SU-DHL-6 (cell line): ENCODE results near the gene GORASP2.

Source experiments
- H2AFZ ChIP-seq: fragments of 200-600 bp; sonication (generic); 2 replicates; pipeline ENCODE4 v1.6.1; 2014; ENCODE audit warnings: low read depth, mild to moderate bottlenecking, moderate library complexity, mixed read lengths, antibody characterized with exemption, low read length; ENCODE audit not compliant: severe bottlenecking
- H3F3A ChIP-seq: fragments of 200-600 bp; shearing (Covaris generic); 2 replicates; pipeline ENCODE4 v1.6.0; 2016; ENCODE audit warnings: antibody characterized with exemption, mild to moderate bottlenecking; ENCODE audit not compliant: insufficient read depth
- H3K27ac ChIP-seq: fragments of 200-600 bp; sonication (generic); 2 replicates; pipeline ENCODE4 v1.5.1; 2016; ENCODE audit warnings: low read depth, mild to moderate bottlenecking, low read length, moderate library complexity, mixed read lengths
- H3K27me3 ChIP-seq: fragments of 200-600 bp; sonication (generic), shearing (Covaris generic); 2 replicates; pipeline ENCODE4 v1.6.0; 2014; ENCODE audit warnings: mild to moderate bottlenecking, low read length
- H3K36me3 ChIP-seq: fragments of 200-600 bp; sonication (generic); 2 replicates; pipeline ENCODE4 v1.6.1; 2014; ENCODE audit warnings: mild to moderate bottlenecking, low read length, mixed read lengths
- H3K4me2 ChIP-seq: fragments of 300-600, 200-600 bp; shearing (Covaris generic), sonication (generic); 2 replicates; pipeline ENCODE4 v1.6.0; 2014; ENCODE audit warnings: low read length, low read depth, mild to moderate bottlenecking; ENCODE audit not compliant: poor library complexity, severe bottlenecking
- H3K4me3 ChIP-seq: fragments of 200-600 bp; sonication (generic); 2 replicates; pipeline ENCODE4 v1.5.1; 2014; ENCODE audit warnings: antibody characterized with exemption, low read length, mild to moderate bottlenecking, mixed read lengths; ENCODE audit not compliant: insufficient read depth, poor library complexity, severe bottlenecking
- H3K79me2 ChIP-seq: fragments of 200-600 bp; sonication (generic); 2 replicates; pipeline ENCODE4 v1.6.1; 2014; ENCODE audit warnings: mild to moderate bottlenecking, low read length, moderate library complexity; ENCODE audit not compliant: insufficient read depth
- H3K9ac ChIP-seq: fragments of 200-600 bp; sonication (generic); 2 replicates; pipeline ENCODE4 v1.7.0; 2014; ENCODE audit warnings: mild to moderate bottlenecking, low read length
- H3K9me2 ChIP-seq: fragments of 200-600 bp; sonication (generic); replicated peaks from 2 replicates; pipeline ENCODE4 v1.6.1; 2014; ENCODE audit warnings: low read length; ENCODE audit not compliant: insufficient read depth
- H3K9me3 ChIP-seq: fragments of 200-600 bp; sonication (generic); 2 replicates; pipeline ENCODE4 v1.6.1; 2014; ENCODE audit warnings: low read length, mixed read lengths; ENCODE audit not compliant: insufficient read depth
- H4K20me1 ChIP-seq: fragments of 200-600 bp; sonication (generic); 2 replicates; pipeline ENCODE4 v1.6.1; 2014; ENCODE audit warnings: low read depth, mild to moderate bottlenecking, antibody characterized with exemption, low read length, moderate library complexity, mixed read lengths
- EZH2phosphoT487 ChIP-seq: fragments of 200-600 bp; sonication (generic), shearing (Covaris generic); conservative IDR thresholded peaks from 2 replicates; pipeline ENCODE4 v1.6.1; 2018; ENCODE audit warnings: mild to moderate bottlenecking, antibody characterized with exemption, low read length, moderate library complexity, mixed read lengths
- TF ChIP-seq, protein P1 (sequence below): fragments of 200-600 bp; sonication (generic); IDR thresholded peaks from one replicate; pipeline ENCODE4 v1.5.1; 2017; ENCODE audit warnings: antibody characterized with exemption, mild to moderate bottlenecking, low read length, moderate library complexity; ENCODE audit not compliant: insufficient read depth, poor library complexity, severe bottlenecking

GORASP2 gene

DNA sequence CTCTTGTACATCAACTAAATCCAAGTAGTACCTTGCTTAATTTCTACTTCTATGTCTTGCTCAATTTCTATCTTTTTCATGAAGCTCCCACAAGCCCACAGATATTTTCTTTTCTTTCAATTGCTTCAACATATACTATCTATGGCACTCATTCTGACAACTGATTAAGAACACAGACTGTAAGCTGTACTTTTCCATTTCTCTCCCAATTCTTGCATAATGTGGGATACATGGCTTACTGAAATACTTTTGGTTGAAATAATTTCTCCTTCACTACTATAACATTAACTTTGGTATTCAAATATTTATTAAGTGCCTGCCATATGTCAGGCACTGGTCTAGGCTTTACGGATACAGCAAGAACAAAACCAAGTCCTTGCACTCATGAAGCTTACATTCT lies 84.8 kb downstream of the GORASP2 start:
- Histone ChIP-seq H3K4me2 (no peak overlapping the region), H3F3A (no peaks in the 10 kb centered on the region), H3K79me2 (0 out of 2 replicates have a peak, but pooled peaks cover 5% of the 10 kb centered on the region), H3K27me3 (no peaks in the 10 kb centered on the region), H4K20me1 (0 out of 2 replicates have a peak, but pooled peaks cover 3% of the 10 kb centered on the region), H3K9me3 (no peaks in the 10 kb centered on the region), H3K9me2 (no peaks in the 10 kb centered on the region), H3K9ac (no peak overlapping the region), H3K4me3 (no peak overlapping the region), H3K36me3 (peaks cover 25% of the 10 kb centered on the region), H2AFZ (no peak overlapping the region), H3K27ac (no peak overlapping the region)
- TF ChIP-seq EZH2phosphoT487: no peak

DNA sequence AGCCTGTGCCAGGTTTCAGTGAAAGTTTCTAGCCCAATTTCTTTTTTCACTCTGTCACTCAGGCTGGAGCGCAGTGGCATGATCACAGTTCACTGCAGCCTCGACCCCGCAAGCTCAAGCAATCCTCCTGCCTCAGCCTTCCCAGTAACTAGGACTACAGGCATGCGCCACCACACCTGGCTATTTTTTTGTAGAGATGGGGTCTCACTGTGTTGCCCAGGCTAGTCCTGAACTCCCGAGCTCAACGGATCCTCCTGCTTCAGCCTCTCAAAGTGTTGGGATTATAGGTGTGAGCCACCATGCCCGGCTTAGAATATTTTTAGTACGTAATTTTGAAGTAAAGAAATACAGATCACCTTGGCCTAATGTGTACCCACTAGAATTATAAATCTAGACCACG lies 87.1 kb downstream of the GORASP2 start:
- Histone ChIP-seq H3K4me3 (no peak overlapping the region), H3K9ac (no peak overlapping the region), H3K27me3 (no peaks in the 10 kb centered on the region), H4K20me1 (no peaks in the 10 kb centered on the region), H3K4me2 (no peak overlapping the region), H3K36me3 (peaks cover 27% of the 10 kb centered on the region), H3K9me2 (no peaks in the 10 kb centered on the region), H3F3A (no peaks in the 10 kb centered on the region), H3K9me3 (no peaks in the 10 kb centered on the region), H2AFZ (no peak overlapping the region), H3K27ac (no peak overlapping the region), H3K79me2 (0 out of 2 replicates have a peak, but pooled peaks cover 5% of the 10 kb centered on the region)
- TF ChIP-seq, protein P1, sequence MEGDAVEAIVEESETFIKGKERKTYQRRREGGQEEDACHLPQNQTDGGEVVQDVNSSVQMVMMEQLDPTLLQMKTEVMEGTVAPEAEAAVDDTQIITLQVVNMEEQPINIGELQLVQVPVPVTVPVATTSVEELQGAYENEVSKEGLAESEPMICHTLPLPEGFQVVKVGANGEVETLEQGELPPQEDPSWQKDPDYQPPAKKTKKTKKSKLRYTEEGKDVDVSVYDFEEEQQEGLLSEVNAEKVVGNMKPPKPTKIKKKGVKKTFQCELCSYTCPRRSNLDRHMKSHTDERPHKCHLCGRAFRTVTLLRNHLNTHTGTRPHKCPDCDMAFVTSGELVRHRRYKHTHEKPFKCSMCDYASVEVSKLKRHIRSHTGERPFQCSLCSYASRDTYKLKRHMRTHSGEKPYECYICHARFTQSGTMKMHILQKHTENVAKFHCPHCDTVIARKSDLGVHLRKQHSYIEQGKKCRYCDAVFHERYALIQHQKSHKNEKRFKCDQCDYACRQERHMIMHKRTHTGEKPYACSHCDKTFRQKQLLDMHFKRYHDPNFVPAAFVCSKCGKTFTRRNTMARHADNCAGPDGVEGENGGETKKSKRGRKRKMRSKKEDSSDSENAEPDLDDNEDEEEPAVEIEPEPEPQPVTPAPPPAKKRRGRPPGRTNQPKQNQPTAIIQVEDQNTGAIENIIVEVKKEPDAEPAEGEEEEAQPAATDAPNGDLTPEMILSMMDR: no peak
- no peak for TF ChIP-seq EZH2phosphoT487
